Panc1 (cell line): Measurements from ENCODE around the gene ARHGEF6. TPM values are rescaled to one million over a fixed set of nuclear protein-coding genes. Genes with fewer than 3 reads are reported as not detected.

ENCODE experiments used
- ATAC-seq: fragments of 200-7000 bp; cut with Tn5 transposase; 2 replicates; pipeline ENCODE4 v1.9.1; 2020; ENCODE audit warnings: mild to moderate bottlenecking, moderate library complexity
- BruUV-seq: library from RNA; stranded (reverse); fragments of 400-500 nt; replicated peaks from 2 replicates; lab custom pipeline; 2021; lab: Mats Ljungman, UMichigan
- CTCF ChIA-PET: fragments of 300-600 bp; sonication (Branson Sonifier 250); formaldehyde crosslinking; loops from one replicate; lab custom pipeline; 2022; ENCODE audit warnings: antibody characterized with exemption; lab: Charles Lee
- POLR2A ChIA-PET: fragments of 300-600 bp; sonication (Branson Sonifier 250); formaldehyde crosslinking; loops from one replicate; lab custom pipeline; 2022; ENCODE audit warnings: antibody characterized with exemption; lab: Charles Lee
- DNase-seq: peaks from one replicate; pipeline ENCODE4 v3.0.0-alpha.2; 2010; ENCODE audit warnings: low read depth, low spot score
- H3K27ac ChIP-seq: 2 replicates; pipeline ENCODE4 v1.5.1; 2011; ENCODE audit warnings: mild to moderate bottlenecking, low read length, inconsistent platforms
- H3K27me3 ChIP-seq: fragments of 200-500 bp; sonication (Bioruptor generic); 2 replicates; pipeline ENCODE4 v1.6.0; 2014; ENCODE audit warnings: low read length, inconsistent platforms; ENCODE audit not compliant: control insufficient read depth, insufficient read depth
- H3K36me3 ChIP-seq: fragments of 200-500 bp; sonication (Bioruptor generic); 2 replicates; pipeline ENCODE4 v1.5.1; 2014; ENCODE audit warnings: inconsistent platforms, mild to moderate bottlenecking, low read length, moderate library complexity; ENCODE audit not compliant: control insufficient read depth, insufficient read depth
- H3K4me1 ChIP-seq: 2 replicates; pipeline ENCODE4 v1.5.1; 2011; ENCODE audit warnings: inconsistent platforms, mild to moderate bottlenecking, low read length, moderate library complexity; ENCODE audit not compliant: control insufficient read depth, insufficient read depth
- H3K4me3 ChIP-seq, 2 experiments: 2 replicates each; pipeline ENCODE4 v1.5.1; 2011 to 2012; ENCODE audit warnings: low read depth in 2 of 2, low read length in 2 of 2, mild to moderate bottlenecking in 2 of 2, inconsistent platforms in 1 of 2, moderate library complexity in 1 of 2
- H3K9me3 ChIP-seq: fragments of 200-500 bp; sonication (Bioruptor generic); 2 replicates; pipeline ENCODE4 v1.5.1; 2014; ENCODE audit warnings: low read depth, mild to moderate bottlenecking, inconsistent platforms, low read length, moderate library complexity; ENCODE audit not compliant: control insufficient read depth, insufficient read depth
- CTCF ChIP-seq: fragments of 450-650 bp; IDR thresholded peaks from 2 replicates; pipeline ENCODE4 v1.5.1; 2017; ENCODE audit warnings: mild to moderate bottlenecking
- POLR2AphosphoS5 ChIP-seq: IDR thresholded peaks from 2 replicates; pipeline ENCODE4 v1.6.1; 2012; ENCODE audit warnings: mild to moderate bottlenecking, low read depth, low read length, moderate library complexity
- REST ChIP-seq, 2 experiments: IDR thresholded peaks; 2 replicates each; pipeline ENCODE4 v1.6.1; 2011 to 2012; ENCODE audit warnings: low read depth in 2 of 2, control low read depth in 1 of 2, low read length in 1 of 2, mild to moderate bottlenecking in 1 of 2, moderate library complexity in 1 of 2; ENCODE audit not compliant: insufficient read depth in 1 of 2
- SIN3A ChIP-seq: IDR thresholded peaks from 2 replicates; pipeline ENCODE4 v1.6.1; 2012; ENCODE audit warnings: low read depth, mild to moderate bottlenecking, low read length, moderate library complexity, borderline replicate concordance; ENCODE audit not compliant: insufficient read depth
- TCF7L2 ChIP-seq: IDR thresholded peaks from 2 replicates; pipeline ENCODE4 v1.6.1; 2011; ENCODE audit warnings: mild to moderate bottlenecking, low read depth, low read length, inconsistent platforms
- in situ Hi-C: cut with HindIII; loops from 2 replicates; pipeline ENCODE4 v1.10.0; 2016; ENCODE audit warnings: low sequenced_read_pairs, low pct_unique_long_range_greater_than_20kb
- intact Hi-C: fragments of 100-400 bp; cut with micrococcal nuclease; formaldehyde crosslinking; loops from one replicate; pipeline ENCODE4 v1.10.0; 2022; ENCODE audit not compliant: unreplicated experiment
- total RNA-seq: library from RNA; stranded (reverse); gene quantifications from one replicate; pipeline ENCODE4 v1.2.1, GENCODE V29; 2021; ENCODE audit not compliant: unreplicated experiment

ARHGEF6 gene
- total RNA-seq, 1 experiment from 2014 or later = 35.5 TPM

- Histone ChIP-seq H3K9me3 (no peaks in the 10 kb centered on the region), H3K27me3 (no peaks in the 10 kb centered on the region), H3K36me3 (no peaks in the 10 kb centered on the region), H3K4me3 (no peak overlapping the region), H3K27ac (no peak overlapping the region), H3K4me1 (peaks cover 3% of the 10 kb centered on the region; the same call in 1 of the 2 replicates)
- DNase-seq = no peak
- ATAC-seq = no peak
- ChIA-PET POLR2A (no interaction called here), CTCF (no interaction called here)
- in situ Hi-C loops = no loop called here
- no TSS peak for BruUV-seq
- TF ChIP-seq REST (IDR thresholded peaks at IDR 0.05; ENCODE audit: insufficient read depth in 1 of 2, low read depth in 2 of 2, low read length in 1 of 2) (no peak), POLR2AphosphoS5 (no peak), SIN3A (no peak), TCF7L2 (no peak), CTCF (no peak)
- intact Hi-C loops = no loop called here
Measured at GRCh38 chrX:136666088-136666487, 114.6 kb downstream of the ARHGEF6 start.

GRCh38 chrX:136665258-136665900 is 115.4 kb downstream of the ARHGEF6 start:
- BruUV-seq = no TSS peak
- H3K27ac ChIP-seq = no peak overlapping the region
- no peaks in the 10 kb centered on the region for H3K9me3 ChIP-seq
- CTCF ChIA-PET = no interaction called here
- in situ Hi-C loops (no loop called here), intact Hi-C loops (no loop called here)
- H3K36me3 ChIP-seq = no peaks in the 10 kb centered on the region
- no peak for DNase-seq
- ATAC-seq = no peak
- no peak overlapping the region for H3K4me3 ChIP-seq
- TF ChIP-seq TCF7L2 = no peak
- TF ChIP-seq SIN3A = no peak
- TF ChIP-seq REST (IDR thresholded peaks at IDR 0.05; ENCODE audit: insufficient read depth in 1 of 2, low read depth in 2 of 2, low read length in 1 of 2) = no peak
- TF ChIP-seq CTCF = no peak
- TF ChIP-seq POLR2AphosphoS5 = no peak
- H3K27me3 ChIP-seq = no peaks in the 10 kb centered on the region
- peaks cover 3% of the 10 kb centered on the region; the same call in 1 of the 2 replicates for H3K4me1 ChIP-seq
- POLR2A ChIA-PET = no interaction called here
